CD4-positive, alpha-beta T cell treated with Interleukin-4 for 4 hours (primary cell): ENCODE results near the gene CCL26.
"Not testable (repeated sequence)": the region's sequence is repeated elsewhere in the genome, so short reads cannot be mapped to it uniquely, and the experiment has no call there.

Experiments
- DNase-seq: peaks from one replicate; pipeline ENCODE4 v3.0.0-alpha.2; 2020

Gene CCL26

GRCh38 chr7:75772081-75773077 lies at the start of gene CCL26:
Gene CCL26 (minus strand): TSS chr7:75772211. CDS start chr7:75772176, 35 bp downstream.
- no peak for DNase-seq

GRCh38 chr7:75820688-75821087 lies 48.7 kb upstream of the CCL26 start:
- no peak for DNase-seq

GRCh38 chr7:75819711-75820110 lies 47.7 kb upstream of the CCL26 start:
- no peak for DNase-seq

GRCh38 chr7:75818472-75818871 lies 46.5 kb upstream of the CCL26 start:
- DNase-seq: no peak

GRCh38 chr7:75817116-75817515 lies 45.1 kb upstream of the CCL26 start:
- no peak for DNase-seq

GRCh38 chr7:75815418-75816064 lies 43.5 kb upstream of the CCL26 start:
- no peak for DNase-seq

- no peak for DNase-seq
Observed at GRCh38 chr7:75814407-75814947, 42.5 kb upstream of the CCL26 start.

GRCh38 chr7:75813781-75814236 lies 41.8 kb upstream of the CCL26 start, which contains the start of gene CCL24:
Gene CCL24 (minus strand): TSS chr7:75813806. CDS start chr7:75813715, 91 bp downstream.
- DNase-seq: no peak

GRCh38 chr7:75813084-75813483 lies 41.1 kb upstream of the CCL26 start:
- DNase-seq: no peak

- DNase-seq: no peak
Observed at GRCh38 chr7:75811894-75812678, 40.1 kb upstream of the CCL26 start.

- no peak for DNase-seq
Observed at GRCh38 chr7:75809396-75809795, 37.4 kb upstream of the CCL26 start.

- DNase-seq: no peak
Observed at GRCh38 chr7:75808106-75808505, 36.1 kb upstream of the CCL26 start.

- no peak for DNase-seq
Observed at GRCh38 chr7:75807452-75807851, 35.4 kb upstream of the CCL26 start.

- DNase-seq: no peak
Observed at GRCh38 chr7:75806560-75807307, 34.7 kb upstream of the CCL26 start.

- no peak for DNase-seq
Observed at GRCh38 chr7:75804705-75805104, 32.7 kb upstream of the CCL26 start.

- no peak for DNase-seq
Observed at GRCh38 chr7:75804004-75804403, 32.0 kb upstream of the CCL26 start.

- DNase-seq: no peak
Observed at GRCh38 chr7:75802552-75802821, 30.5 kb upstream of the CCL26 start.

- DNase-seq: no peak
Observed at GRCh38 chr7:75798770-75799169, 26.8 kb upstream of the CCL26 start.

- no peak for DNase-seq
Observed at GRCh38 chr7:75796420-75796819, 24.4 kb upstream of the CCL26 start.

- DNase-seq: no peak
Observed at GRCh38 chr7:75795831-75796285, 23.8 kb upstream of the CCL26 start.

GRCh38 chr7:75793676-75794075 lies 21.7 kb upstream of the CCL26 start:
- DNase-seq: no peak

GRCh38 chr7:75792567-75792966 lies 20.6 kb upstream of the CCL26 start:
- not testable (repeated sequence) for DNase-seq
